HG02840 (cell line): ENCODE measurements around the gene ATAD3B.
"Not testable (repeated sequence)": the region's sequence is repeated elsewhere in the genome, so short reads cannot be mapped to it uniquely, and the experiment has no call there.

Experiments
- ATAC-seq: cut with Tn5 transposase; IDR thresholded peaks from one replicate; pipeline ENCODE4 v1.9.1; 2021; ENCODE audit warnings: mild to moderate bottlenecking, moderate library complexity, moderate number of reproducible peaks; ENCODE audit not compliant: unreplicated experiment, low FRiP score

ATAD3B gene

GRCh38 chr1:1527092-1527816 is 55.7 kb downstream of the ATAD3B start:
- no peak for ATAC-seq

GRCh38 chr1:1528301-1529267 is 57.0 kb downstream of the ATAD3B start:
- ATAC-seq = no peak

DNA sequence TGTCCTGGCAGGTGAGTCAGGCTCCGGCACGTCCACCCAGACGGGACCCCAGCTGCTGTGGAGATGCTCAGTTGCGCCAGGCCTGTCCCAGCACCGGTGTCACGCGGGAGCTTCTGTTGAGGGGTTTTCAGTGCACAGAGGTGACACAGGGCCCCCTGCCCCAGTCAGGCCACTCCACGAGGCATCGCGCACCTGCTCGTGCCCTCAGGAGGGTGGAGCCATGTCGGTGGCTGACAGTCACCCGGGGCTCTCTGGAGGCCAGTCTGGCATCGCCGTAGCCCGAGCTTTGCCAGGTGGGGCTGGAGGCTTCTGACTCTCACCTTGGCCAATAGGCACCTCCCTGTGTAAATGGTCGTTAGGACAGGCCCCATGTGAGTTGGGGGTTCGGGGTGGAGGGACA is 57.8 kb downstream of the ATAD3B start:
- ATAC-seq = no peak

DNA sequence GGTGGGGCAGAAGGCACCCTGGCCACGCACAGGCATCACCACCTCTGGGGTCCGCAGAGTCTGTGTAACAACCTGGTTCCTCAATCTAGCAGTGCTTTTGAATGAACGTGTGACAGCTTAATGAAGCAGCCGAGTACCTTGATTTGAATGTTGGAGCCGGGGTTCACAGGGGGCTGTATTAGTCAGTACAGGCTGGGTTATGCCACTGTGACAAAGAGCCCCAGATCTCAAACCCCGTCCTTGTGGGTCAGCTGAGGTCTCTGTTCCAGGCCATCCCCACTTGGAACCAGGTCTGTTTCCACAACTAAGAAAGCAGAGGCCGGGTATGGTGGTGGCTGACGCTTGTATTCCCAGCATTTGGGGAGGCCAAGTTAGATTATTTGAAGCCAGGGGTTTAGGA is 58.4 kb downstream of the ATAD3B start:
- no peak for ATAC-seq

GRCh38 chr1:1531947-1532346 is 60.4 kb downstream of the ATAD3B start:
- ATAC-seq = no peak

DNA sequence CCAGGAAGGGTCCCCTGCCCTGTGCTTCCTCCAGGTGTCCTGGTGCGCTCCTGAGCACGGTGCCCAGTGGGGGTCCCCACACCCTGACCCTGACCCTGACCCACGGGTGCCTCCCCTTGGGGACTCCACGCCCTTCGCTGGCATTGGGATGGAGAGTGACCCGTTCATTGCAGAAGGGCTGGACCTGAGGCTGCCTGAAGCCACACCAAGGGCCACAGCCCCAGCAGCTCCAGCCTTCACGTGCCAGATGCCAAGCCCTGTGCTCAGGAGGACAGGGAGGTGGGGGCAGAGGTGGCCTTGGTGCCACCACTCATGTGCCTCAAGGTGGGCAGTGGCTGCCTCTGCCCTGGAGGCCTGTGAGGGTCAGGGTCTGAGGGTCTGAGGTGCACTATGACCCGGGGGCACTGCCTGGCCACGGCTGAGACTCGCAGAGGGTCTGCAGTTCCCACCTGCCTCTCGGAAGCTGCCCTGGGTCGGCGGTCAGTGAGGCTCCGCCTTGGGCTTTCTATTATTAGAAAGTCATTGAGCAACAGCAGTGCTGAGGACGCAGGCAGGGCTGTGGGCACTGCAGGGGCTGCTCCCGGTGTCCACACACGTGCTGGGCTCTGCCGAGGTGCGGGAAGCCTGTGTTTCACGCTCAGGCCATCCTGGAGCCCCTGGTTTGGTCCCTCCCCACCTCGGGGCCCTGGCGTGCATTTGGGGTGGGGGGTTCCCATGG is 61.8 kb downstream of the ATAD3B start:
- not testable (repeated sequence) for ATAC-seq

- not testable (repeated sequence) for ATAC-seq
Observed at GRCh38 chr1:1533894-1534291, 62.3 kb downstream of the ATAD3B start.

GRCh38 chr1:1534401-1535154 is 63.0 kb downstream of the ATAD3B start:
- ATAC-seq = no peak

DNA sequence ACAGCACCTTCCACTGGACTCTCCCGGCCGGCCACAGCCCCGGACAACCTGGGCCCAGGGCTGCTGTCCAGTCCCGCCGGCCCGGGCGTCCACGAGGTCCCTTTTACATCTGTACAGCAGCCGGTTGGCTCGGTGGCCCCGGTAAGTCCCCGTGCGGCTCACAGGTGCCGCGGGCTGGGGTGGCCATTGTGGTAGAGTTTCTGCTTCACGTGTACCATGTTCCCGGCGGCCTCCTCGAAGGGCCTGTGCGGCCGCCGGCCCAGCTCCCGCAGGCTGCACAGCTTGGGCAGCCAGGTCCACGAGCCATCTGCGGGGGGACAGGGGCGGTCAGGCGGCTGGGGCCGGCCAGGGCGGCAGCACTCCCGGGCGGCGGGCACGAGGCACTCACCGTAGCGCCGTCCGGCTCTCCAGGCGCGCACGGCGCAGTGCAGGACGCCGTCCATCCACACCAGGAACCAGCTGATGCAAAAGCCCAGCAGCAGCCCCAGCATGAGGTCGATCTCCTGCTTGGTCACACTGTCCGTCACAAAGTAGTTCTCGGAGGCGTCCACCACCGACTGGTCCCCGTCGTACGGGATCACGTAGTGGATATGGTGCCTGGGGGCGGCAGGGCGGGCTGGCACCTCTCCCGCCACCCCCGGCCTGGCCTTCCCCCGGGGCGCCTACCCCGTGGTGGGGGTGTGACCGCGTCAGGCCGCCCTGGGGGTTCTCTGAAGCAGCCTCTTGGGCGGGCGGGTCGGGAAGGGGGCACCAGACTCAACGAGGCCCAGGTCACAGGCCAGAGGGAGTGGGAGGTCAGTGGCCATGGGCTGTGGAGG is 63.8 kb downstream of the ATAD3B start:
- ATAC-seq = no peak

GRCh38 chr1:1536019-1536937 is 64.7 kb downstream of the ATAD3B start:
- ATAC-seq = no peak

GRCh38 chr1:1536938-1537546 is 65.5 kb downstream of the ATAD3B start:
- ATAC-seq = no peak

DNA sequence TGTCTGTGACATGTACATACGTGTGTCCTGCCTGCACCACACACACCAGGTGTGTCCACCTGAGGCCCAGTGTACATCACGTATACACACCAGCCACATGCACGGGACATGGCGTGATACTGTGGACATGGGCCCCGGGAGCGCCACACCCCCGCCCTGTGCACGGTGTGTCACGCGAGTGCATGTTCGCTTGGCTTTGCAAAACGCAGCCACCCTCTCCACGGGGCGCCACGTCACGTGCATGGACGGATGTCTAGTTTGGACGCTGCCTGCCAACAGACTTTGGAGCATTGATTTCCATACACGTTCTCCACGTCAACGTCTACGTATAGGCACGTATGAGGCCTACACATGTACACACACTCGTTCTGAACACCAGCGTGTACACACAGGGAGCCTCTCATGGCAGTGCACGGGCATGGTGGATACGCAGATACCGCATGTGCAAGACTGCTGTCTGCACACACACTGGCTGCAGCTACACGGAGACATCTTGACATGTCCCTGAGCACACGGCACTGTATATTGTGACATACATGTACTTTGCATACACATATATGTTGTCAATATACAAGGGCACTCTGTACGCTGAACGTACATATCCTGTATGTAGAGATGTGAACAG is 66.2 kb downstream of the ATAD3B start:
- no peak for ATAC-seq

DNA sequence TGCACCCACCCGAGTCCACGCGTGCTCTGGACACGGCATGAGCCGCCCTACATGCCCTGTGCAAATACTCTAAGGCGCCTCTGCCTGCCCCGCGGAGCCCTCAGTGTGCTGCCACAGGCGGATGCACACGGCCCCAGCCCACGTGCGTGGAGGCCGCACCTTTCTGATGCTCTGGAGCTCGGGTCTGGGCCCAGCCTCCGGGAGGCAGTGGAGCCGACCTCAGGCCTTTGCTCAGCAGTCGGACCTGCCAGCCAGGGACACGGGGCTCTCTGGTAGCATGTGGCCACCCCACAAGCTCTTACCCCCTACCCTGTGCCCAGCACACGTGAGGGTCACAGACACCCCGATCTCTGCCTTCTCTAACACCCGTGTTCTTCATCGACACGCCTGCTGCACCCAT is 66.8 kb downstream of the ATAD3B start:
- no peak for ATAC-seq

GRCh38 chr1:1538989-1539309 is 67.4 kb downstream of the ATAD3B start:
- no peak for ATAC-seq

- ATAC-seq = no peak
Observed at GRCh38 chr1:1539310-1540089, 67.9 kb downstream of the ATAD3B start.

DNA sequence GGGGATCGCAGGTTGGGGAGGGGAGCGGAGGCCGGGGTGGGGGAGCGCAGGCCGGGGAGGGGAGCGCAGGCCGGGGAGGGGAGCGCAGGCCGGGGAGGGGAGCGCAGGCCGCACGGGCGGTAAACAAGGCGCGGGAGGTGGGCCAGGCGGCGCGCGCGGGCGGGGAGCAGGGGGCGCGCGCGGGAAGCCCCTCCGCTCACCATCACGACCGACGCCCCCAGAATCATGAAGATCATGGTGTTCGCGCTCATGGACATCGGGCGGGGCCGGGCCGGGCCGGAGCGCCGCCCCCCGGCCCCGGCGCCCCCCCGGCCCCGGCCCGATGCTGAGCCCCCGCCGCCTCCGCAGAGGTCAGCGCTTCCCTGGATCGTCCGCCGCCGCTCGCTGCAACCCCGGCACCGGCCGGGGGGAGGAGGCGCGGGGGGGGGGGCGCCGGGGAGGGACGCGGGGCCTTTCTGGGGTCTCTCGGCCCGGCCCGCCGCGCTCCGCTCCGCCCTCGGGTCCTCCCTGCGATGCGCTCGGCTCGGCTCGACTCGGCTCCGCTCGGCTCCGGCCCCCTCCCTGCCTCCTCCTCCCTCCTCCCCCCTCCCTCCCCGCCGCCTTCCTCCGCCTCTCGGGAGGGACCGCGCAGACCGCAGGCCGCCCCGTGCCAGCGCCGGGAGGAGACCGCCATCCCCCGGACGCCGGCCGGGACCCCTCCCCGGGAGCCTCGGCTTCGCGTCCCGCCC is 68.7 kb downstream of the ATAD3B start, which contains the start of gene TMEM240:
TSS of gene TMEM240 (minus strand) at position 535 of the 728 bp plus-strand sequence. CDS start at position 257, 278 bp downstream.
- no peak for ATAC-seq
